ENCODE measurements around the gene LRMDA. TPM values are rescaled to one million over a fixed set of nuclear protein-coding genes. Genes with fewer than 3 reads are reported as not detected.

LRMDA gene
- total and polyA plus RNA-seq, 2 of the 8 experiments (the other 6 are each of a cell fraction or from before 2014, with no cell fraction given) = 0.86 to 2.8 TPM

DNA sequence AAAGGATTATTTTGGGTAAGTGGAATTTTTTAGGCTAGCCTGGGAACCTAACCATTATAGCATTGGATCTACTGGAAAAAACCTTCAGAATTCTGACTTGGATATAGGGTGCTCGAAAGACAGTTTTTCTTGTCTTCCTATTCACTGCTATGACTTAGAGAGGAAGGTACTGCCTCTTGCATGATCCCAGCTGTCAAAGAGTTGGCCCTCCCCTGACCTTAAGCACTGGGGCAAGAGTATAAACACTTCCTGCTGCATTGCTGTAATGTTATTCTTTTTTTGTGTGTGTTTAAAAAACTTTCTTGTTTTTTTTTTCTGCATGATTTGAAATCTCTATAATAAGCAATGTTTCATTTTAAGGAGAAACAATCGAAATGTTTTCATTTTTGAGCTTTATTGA lies 113.0 kb downstream of the LRMDA start (continued):
- TF ChIP-seq, protein P1, sequence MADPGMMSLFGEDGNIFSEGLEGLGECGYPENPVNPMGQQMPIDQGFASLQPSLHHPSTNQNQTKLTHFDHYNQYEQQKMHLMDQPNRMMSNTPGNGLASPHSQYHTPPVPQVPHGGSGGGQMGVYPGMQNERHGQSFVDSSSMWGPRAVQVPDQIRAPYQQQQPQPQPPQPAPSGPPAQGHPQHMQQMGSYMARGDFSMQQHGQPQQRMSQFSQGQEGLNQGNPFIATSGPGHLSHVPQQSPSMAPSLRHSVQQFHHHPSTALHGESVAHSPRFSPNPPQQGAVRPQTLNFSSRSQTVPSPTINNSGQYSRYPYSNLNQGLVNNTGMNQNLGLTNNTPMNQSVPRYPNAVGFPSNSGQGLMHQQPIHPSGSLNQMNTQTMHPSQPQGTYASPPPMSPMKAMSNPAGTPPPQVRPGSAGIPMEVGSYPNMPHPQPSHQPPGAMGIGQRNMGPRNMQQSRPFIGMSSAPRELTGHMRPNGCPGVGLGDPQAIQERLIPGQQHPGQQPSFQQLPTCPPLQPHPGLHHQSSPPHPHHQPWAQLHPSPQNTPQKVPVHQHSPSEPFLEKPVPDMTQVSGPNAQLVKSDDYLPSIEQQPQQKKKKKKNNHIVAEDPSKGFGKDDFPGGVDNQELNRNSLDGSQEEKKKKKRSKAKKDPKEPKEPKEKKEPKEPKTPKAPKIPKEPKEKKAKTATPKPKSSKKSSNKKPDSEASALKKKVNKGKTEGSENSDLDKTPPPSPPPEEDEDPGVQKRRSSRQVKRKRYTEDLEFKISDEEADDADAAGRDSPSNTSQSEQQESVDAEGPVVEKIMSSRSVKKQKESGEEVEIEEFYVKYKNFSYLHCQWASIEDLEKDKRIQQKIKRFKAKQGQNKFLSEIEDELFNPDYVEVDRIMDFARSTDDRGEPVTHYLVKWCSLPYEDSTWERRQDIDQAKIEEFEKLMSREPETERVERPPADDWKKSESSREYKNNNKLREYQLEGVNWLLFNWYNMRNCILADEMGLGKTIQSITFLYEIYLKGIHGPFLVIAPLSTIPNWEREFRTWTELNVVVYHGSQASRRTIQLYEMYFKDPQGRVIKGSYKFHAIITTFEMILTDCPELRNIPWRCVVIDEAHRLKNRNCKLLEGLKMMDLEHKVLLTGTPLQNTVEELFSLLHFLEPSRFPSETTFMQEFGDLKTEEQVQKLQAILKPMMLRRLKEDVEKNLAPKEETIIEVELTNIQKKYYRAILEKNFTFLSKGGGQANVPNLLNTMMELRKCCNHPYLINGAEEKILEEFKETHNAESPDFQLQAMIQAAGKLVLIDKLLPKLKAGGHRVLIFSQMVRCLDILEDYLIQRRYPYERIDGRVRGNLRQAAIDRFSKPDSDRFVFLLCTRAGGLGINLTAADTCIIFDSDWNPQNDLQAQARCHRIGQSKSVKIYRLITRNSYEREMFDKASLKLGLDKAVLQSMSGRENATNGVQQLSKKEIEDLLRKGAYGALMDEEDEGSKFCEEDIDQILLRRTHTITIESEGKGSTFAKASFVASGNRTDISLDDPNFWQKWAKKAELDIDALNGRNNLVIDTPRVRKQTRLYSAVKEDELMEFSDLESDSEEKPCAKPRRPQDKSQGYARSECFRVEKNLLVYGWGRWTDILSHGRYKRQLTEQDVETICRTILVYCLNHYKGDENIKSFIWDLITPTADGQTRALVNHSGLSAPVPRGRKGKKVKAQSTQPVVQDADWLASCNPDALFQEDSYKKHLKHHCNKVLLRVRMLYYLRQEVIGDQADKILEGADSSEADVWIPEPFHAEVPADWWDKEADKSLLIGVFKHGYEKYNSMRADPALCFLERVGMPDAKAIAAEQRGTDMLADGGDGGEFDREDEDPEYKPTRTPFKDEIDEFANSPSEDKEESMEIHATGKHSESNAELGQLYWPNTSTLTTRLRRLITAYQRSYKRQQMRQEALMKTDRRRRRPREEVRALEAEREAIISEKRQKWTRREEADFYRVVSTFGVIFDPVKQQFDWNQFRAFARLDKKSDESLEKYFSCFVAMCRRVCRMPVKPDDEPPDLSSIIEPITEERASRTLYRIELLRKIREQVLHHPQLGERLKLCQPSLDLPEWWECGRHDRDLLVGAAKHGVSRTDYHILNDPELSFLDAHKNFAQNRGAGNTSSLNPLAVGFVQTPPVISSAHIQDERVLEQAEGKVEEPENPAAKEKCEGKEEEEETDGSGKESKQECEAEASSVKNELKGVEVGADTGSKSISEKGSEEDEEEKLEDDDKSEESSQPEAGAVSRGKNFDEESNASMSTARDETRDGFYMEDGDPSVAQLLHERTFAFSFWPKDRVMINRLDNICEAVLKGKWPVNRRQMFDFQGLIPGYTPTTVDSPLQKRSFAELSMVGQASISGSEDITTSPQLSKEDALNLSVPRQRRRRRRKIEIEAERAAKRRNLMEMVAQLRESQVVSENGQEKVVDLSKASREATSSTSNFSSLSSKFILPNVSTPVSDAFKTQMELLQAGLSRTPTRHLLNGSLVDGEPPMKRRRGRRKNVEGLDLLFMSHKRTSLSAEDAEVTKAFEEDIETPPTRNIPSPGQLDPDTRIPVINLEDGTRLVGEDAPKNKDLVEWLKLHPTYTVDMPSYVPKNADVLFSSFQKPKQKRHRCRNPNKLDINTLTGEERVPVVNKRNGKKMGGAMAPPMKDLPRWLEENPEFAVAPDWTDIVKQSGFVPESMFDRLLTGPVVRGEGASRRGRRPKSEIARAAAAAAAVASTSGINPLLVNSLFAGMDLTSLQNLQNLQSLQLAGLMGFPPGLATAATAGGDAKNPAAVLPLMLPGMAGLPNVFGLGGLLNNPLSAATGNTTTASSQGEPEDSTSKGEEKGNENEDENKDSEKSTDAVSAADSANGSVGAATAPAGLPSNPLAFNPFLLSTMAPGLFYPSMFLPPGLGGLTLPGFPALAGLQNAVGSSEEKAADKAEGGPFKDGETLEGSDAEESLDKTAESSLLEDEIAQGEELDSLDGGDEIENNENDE (IDR thresholded peaks at IDR 0.05; ENCODE audit: insufficient replicate concordance, low read length) = no peak
- TF ChIP-seq RFX5 (IDR thresholded peaks at IDR 0.05; ENCODE audit: borderline replicate concordance, low read depth, low read length) (no peak), PHF8 (conservative IDR thresholded peaks at IDR 0.05; ENCODE audit: low read depth, low read length) (no peak), TCF12 (IDR thresholded peaks at IDR 0.05; ENCODE audit: low read depth, low read length) (no peak), NRF1 (IDR thresholded peaks at IDR 0.05; ENCODE audit: low read depth, low read length) (no peak), MAX (IDR thresholded peaks at IDR 0.05) (no peak), ZNF274 (IDR thresholded peaks at IDR 0.05; ENCODE audit: borderline replicate concordance, extremely low read depth, low read length) (no peak), TEAD4 (IDR thresholded peaks at IDR 0.05; ENCODE audit: low read depth, low read length) (no peak), TAF1 (IDR thresholded peaks at IDR 0.05; ENCODE audit: low read depth, low read length) (no peak), CTBP2 (IDR thresholded peaks at IDR 0.05; ENCODE audit: borderline replicate concordance, insufficient read depth, insufficient read length, low read length) (no peak)
